A549 (cell line): ENCODE data around the gene IQCE.

Source experiments
- BHLHE40 ChIP-seq: IDR thresholded peaks from 2 replicates; pipeline ENCODE4 v1.6.1; 2012; ENCODE audit warnings: low read depth, low read length, inconsistent platforms
- PHF8 ChIP-seq: fragments of 200-600 bp; sonication (generic); IDR thresholded peaks from 2 replicates; pipeline ENCODE4 v1.6.1; 2016; ENCODE audit warnings: low read depth, mild to moderate bottlenecking, antibody characterized with exemption, moderate library complexity, borderline replicate concordance
- SMC3 ChIP-seq: fragments of >200 bp; sonication (Bioruptor Twin); formaldehyde crosslinking; IDR thresholded peaks from 3 replicates; pipeline ENCODE4 v1.6.1; 2018; ENCODE audit warnings: inconsistent platforms
- TF ChIP-seq, protein P1 (sequence below): fragments of 150-350 bp; IDR thresholded peaks from 2 replicates; pipeline ENCODE4 v1.6.1; 2014; ENCODE audit warnings: low read depth, mild to moderate bottlenecking, low read length

DNA sequence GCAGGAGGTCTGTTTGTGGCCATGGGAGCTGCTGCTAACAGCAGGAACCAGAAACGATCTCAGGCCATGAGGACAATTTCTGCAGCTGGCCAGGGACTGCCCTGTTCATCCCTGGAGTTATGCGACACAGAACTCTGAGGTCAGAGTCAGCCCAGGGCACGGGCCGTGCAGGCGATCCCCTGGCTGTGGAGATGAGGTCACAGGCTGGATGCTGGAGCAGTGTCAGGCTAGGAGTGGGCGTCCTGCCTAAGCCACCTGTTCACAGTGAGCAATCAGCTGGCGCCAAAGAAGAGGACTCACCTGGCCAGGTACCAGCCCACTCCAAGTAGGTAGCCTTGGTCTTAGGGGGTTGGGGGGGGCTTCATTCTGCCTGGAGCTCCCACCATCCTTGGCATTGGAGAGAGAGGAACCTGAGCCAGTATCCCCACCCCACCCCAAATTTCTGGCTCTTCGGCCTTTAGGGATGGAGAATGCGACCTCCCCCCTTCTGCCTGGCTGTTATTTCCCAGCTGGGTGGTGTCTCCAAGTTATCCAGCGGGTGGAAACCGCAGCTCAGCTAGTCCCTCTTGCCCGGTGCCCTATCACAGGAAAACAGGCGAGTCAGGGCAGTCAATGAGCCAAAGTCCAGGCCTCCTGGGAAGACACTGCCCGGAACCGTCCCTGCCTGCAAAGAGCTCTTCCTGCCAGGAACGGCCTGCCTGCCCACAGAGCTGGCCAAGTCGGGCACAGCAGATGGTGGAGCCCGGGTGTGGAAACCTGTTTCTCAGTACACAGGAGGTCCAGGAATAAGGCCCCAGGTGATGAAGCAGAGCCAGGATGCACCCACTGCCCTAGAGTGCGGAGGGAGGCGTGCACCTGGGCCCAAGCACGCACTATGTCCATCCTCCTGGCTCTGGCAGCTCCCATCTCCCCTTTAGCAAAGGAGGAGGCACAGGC, 71.2 kb downstream of the IQCE start:
- TF ChIP-seq BHLHE40 (no peak), PHF8 (no peak), SMC3 (no peak)
- TF ChIP-seq, protein P1, sequence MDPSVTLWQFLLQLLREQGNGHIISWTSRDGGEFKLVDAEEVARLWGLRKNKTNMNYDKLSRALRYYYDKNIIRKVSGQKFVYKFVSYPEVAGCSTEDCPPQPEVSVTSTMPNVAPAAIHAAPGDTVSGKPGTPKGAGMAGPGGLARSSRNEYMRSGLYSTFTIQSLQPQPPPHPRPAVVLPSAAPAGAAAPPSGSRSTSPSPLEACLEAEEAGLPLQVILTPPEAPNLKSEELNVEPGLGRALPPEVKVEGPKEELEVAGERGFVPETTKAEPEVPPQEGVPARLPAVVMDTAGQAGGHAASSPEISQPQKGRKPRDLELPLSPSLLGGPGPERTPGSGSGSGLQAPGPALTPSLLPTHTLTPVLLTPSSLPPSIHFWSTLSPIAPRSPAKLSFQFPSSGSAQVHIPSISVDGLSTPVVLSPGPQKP = no peak
